Regular cardiac myocyte (primary cell): ENCODE measurements around the gene IST1. TPM values are rescaled to one million over a fixed set of nuclear protein-coding genes. Genes with fewer than 3 reads are reported as not detected.

Experiments
- total RNA-seq: library from RNA; depleted of rRNA; stranded (reverse); fragments of >200 nt; gene quantifications from 2 replicates; pipeline ENCODE4 v1.2.3, GENCODE V29; 2014

Gene IST1
- total RNA-seq, result 146 and 185 TPM in 2 replicates

DNA sequence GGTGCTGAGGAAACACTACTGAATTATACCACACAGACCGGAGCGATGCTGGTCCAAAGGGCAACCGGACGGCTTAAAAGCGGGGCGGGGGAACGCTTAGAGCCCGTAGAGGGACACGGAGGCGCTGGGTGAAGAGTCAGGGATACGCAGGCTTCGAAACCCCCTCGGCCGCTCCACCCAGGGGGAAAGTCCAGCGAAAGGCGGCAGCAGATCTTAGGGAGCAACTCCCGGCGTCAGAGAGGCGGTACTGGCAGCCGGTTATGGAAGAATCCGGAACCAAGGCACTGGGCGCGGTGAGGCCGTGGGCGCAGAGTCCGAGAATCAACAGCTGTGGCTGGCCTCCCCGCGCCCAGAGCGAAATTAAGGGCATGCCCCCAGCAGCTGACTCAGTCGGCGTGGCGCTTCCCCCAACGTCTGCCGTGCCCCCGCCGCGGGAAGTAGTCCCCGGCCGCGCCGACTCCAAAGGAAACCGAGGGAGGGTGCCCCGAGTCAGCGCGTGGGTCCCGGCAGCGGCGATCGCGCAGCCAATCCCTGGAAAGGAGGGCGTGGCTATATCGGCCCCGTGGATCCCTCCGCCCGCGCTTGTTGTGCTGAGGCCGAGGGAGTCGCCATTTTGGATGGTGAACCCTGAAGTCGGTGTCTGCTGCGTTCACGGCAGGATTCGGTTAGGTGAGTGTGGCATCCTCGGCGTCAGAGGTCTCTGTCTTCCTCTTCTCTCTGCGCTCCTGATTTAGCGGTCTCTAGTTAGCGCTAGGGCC, at the start of gene IST1:
Gene IST1 (plus strand): TSS at position 611 of the 758 bp plus-strand sequence. CDS start 20,110 bp downstream, outside the sequence.

DNA sequence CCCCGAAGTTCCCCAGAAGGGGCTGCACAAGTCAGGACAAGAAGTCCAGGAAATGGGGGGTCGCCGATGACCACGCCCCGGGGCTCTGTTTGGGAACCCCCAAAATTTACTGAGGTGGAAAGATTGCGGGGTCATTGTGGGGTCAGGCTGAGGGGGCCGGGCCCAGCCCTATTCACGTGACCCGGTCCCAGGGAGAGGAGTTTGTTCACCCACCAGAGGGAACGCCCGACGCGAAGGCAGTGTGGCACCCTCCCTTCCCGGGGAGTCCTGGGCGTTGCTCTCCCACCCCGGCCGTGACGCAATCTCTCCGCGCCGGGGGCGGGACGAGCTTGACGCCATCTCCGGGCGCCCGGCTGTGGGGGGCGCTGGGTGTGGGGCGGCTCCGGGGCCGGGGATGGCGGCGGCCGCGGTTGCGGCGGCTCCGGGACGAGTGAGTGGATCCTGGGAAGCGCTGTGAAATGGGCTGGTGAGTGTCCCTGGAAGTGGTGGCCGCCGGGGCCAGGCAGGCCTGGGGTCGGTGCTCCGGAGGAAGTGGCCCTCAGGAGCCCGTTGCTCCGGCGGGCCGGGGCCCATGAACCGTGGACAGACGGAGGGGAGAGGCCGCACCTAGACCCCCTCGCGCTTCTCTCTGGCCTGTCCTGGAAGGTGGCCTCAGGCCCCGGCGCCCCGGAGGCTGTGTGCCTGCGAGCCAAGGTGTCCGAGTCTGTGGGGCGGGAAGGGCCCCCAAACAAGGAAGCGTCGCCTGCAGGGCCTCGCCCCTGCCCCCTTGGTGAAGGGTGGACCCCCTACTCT, 49.5 kb upstream of the IST1 start, which contains the start of gene ATXN1L:
Gene ATXN1L (plus strand): TSS at position 338 of the 792 bp plus-strand sequence. CDS start 3,765 bp downstream, outside the sequence.

DNA sequence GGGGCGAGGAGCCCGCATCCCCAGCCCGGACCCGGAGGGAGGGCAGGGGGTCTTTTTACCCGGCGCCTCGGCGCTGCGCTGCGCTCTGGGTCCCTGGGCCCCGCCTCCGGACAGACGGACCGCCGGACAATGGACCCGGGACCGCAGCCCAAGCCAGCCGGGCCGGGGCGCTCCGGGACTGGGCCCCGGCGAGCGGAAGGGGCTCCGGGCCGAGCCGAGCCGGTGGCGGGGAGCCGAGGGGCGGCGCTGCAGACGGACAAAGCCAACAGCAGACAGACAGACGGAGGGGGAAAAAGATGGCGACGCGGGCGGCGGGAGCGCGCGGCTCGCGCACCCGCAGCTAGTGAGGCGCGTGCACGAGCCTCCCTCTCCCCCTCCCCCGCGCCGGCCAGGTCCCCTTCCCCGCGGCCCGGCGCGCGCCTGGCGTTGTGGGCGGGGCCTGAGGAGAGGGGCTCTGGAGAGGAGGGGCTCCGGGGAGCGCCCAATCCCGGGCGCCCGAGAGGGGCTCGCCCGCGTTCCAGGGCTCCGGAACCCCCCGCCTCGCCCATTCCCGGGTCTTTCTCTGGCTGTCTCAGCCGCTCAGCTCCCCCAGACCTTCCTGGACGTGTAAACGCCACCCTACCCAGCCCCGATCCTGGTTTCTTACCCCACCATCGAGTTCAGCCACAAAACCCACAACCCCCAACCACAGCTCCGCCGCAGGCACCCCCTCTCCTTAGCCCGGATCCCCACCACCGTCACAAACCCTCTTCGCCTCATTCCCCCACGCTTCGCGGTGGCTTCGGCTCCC, 11.3 kb upstream of the IST1 start, which contains the start of gene ZNF821:
Gene ZNF821 (minus strand): TSS at position 334 of the 790 bp plus-strand sequence. CDS start 4,236 bp downstream, outside the sequence.

Other genes with a start within 250 kb of the IST1 start
- 5.9 and 14.2 TPM in 2 replicates for gene PHLPP2, start 170.8 kb upstream of the IST1 start, total RNA-seq
- gene AP1G1, start 86.7 kb upstream of the IST1 start, total RNA-seq, result 67.5 and 68.5 TPM in 2 replicates
- 7.3 TPM in 2 replicates for gene ATXN1L, start 49.6 kb upstream of the IST1 start, total RNA-seq
- gene ZNF821, start 11.3 kb upstream of the IST1 start, total RNA-seq, result 3.4 and 4.0 TPM in 2 replicates
- not detected in 2 replicates for gene PKD1L3, start 104.9 kb downstream of the IST1 start, total RNA-seq
- gene DHODH, start 113.2 kb downstream of the IST1 start, total RNA-seq, result 4.8 and 5.2 TPM in 2 replicates
- under 0.01 and 0.28 TPM in 2 replicates for gene HP, start 159.0 kb downstream of the IST1 start, total RNA-seq
- not detected in 2 replicates for gene HPR, start 167.7 kb downstream of the IST1 start, total RNA-seq
- gene TXNL4B, start 198.1 kb downstream of the IST1 start, total RNA-seq, result 5.1 and 6.9 TPM in 2 replicates
- gene DHX38, start 198.3 kb downstream of the IST1 start, total RNA-seq, result 64.8 and 93.7 TPM in 2 replicates